Tibial artery (tissue), 4 donors: ENCODE measurements around the gene SPTBN4.
A peak's percentile ranks its signal among the peaks of the same experiment; 100 is the strongest.

ENCODE experiments used
- DNase-seq, 2 donors: peaks; one replicate each; pipeline ENCODE4 v3.0.0-alpha.2; 2019
- H3K27ac ChIP-seq, 2 donors: fragments of 200-600 bp; sonication (generic) in 1 of 2; 1 replicate in 1 of 2; 2 replicates in 1 of 2; pipeline ENCODE4 v1.5.1; 2018 to 2019; ENCODE audit warnings: mild to moderate bottlenecking in 1 of 2
- H3K27me3 ChIP-seq, 2 donors: fragments of 200-600 bp; sonication (generic) in 1 of 2; one replicate each; pipeline versions ENCODE4 v1.5.1 to v1.6.0; 2016 to 2019
- H3K36me3 ChIP-seq, 3 donors: fragments of 200-600 bp; sonication (generic) in 2 of 3; one replicate each; pipeline ENCODE4 v1.5.1; 2016 to 2019; ENCODE audit warnings: mild to moderate bottlenecking in 2 of 3
- H3K4me1 ChIP-seq, 4 donors: fragments of 200-600 bp; sonication (generic) in 2 of 4; 1 replicate in 3 of 4; 2 replicates in 1 of 4; pipeline ENCODE4 v1.5.1; 2016 to 2019
- H3K4me3 ChIP-seq, 2 donors: fragments of 200-600 bp; sonication (generic) in 1 of 2; 1 replicate in 1 of 2; 2 replicates in 1 of 2; pipeline ENCODE4 v1.5.1; 2018 to 2019; ENCODE audit warnings: mild to moderate bottlenecking in 2 of 2
- H3K9me3 ChIP-seq, 3 donors: fragments of 200-600 bp; sonication (generic) in 1 of 3; one replicate each; pipeline ENCODE4 v1.5.1; 2016 to 2019
- CTCF ChIP-seq, 2 experiments: fragments of 200-600 bp in 1 of 2; fragments of 450-650 bp in 1 of 2; IDR thresholded peaks; one replicate each; pipeline ENCODE4 v1.5.1; 2017 to 2019; ENCODE audit warnings: antibody characterized with exemption in 2 of 2, mild to moderate bottlenecking in 1 of 2, moderate library complexity in 1 of 2
- intact Hi-C: fragments of 100-400 bp; cut with DNase I; formaldehyde crosslinking; loops from one replicate; pipeline ENCODE4 v1.15.0; 2023; ENCODE audit warnings: low total_unique reads

SPTBN4 gene

GRCh38 chr19:40443131-40443999 lies 23.4 kb upstream of the SPTBN4 start:
- no peak for TF ChIP-seq CTCF (IDR thresholded peaks at IDR 0.05)
- peak; percentile 100 for DNase-seq
- no peaks in the 10 kb centered on the region for H3K9me3 ChIP-seq
- peaks cover 30 to 48% (median 35%) of the 10 kb centered on the region in 3 donors for H3K36me3 ChIP-seq
- H3K4me1 ChIP-seq, result peaks cover 0 to 33% (median 24%) of the 10 kb centered on the region in 4 donors
- H3K27me3 ChIP-seq, result no peaks in the 10 kb centered on the region
- peak overlapping the region; percentile 97 to 98 for H3K27ac ChIP-seq
- peak overlapping the region; percentile 94 to 95 for H3K4me3 ChIP-seq
- intact Hi-C loops, result loop anchor here (10.0 kb wide), 1 partner anchor 139 kb away; no protein-coding TSS in a partner anchor

- H3K4me3 ChIP-seq, result peak within 1 kb of the TSS; percentile 94 to 95
- peak; percentile 98 to 99 for DNase-seq
- H3K36me3 ChIP-seq, result peaks cover 38 to 57% (median 42%) of the 10 kb centered on the region in 3 donors
- H3K4me1 ChIP-seq, result peaks cover 0 to 33% (median 24%) of the 10 kb centered on the region in 4 donors
- no peaks in the 10 kb centered on the region for H3K9me3 ChIP-seq
- TF ChIP-seq CTCF (IDR thresholded peaks at IDR 0.05), result no peak
- peak within 1 kb of the TSS; percentile 97 to 98 for H3K27ac ChIP-seq
- H3K27me3 ChIP-seq, result no peaks in the 10 kb centered on the region
- intact Hi-C loops, result loop anchor here (10.0 kb wide), 1 partner anchor 139 kb away; no protein-coding TSS in a partner anchor
These were observed 22.6 kb upstream of the SPTBN4 start, which contains the start of gene SERTAD3 for GRCh38 chr19:40444000-40444824. Gene SERTAD3 (minus strand): TSS chr19:40444335. CDS start chr19:40442080, 2,255 bp downstream.

- TF ChIP-seq CTCF (IDR thresholded peaks at IDR 0.05), result peak in 1 of 2 experiments; percentile 12
- Histone ChIP-seq H3K27me3 (no peaks in the 10 kb centered on the region), H3K4me3 (peak overlapping the region; percentile 94 to 95), H3K9me3 (no peaks in the 10 kb centered on the region), H3K4me1 (peaks cover 0 to 33% (median 24%) of the 10 kb centered on the region in 4 donors), H3K27ac (peak overlapping the region; percentile 97 to 98), H3K36me3 (peaks cover 40 to 63% (median 47%) of the 10 kb centered on the region in 3 donors)
- DNase-seq, result no peak
- intact Hi-C loops, result loop anchor here (10.0 kb wide), 1 partner anchor 140 kb away; no protein-coding TSS in a partner anchor
These were observed 21.9 kb upstream of the SPTBN4 start for GRCh38 chr19:40444825-40445312.

- TF ChIP-seq CTCF (IDR thresholded peaks at IDR 0.05), result no peak
- Histone ChIP-seq H3K4me1 (peaks cover 0 to 25% (median 21%) of the 10 kb centered on the region in 4 donors), H3K27ac (no peak overlapping the region), H3K9me3 (no peaks in the 10 kb centered on the region), H3K27me3 (no peaks in the 10 kb centered on the region), H3K4me3 (no peak overlapping the region), H3K36me3 (peaks cover 32 to 62% (median 40%) of the 10 kb centered on the region in 3 donors)
- intact Hi-C loops, result loop anchor here (2.0 to 10.0 kb wide), 2 partner anchors 27 to 141 kb away; no protein-coding TSS in a partner anchor
- no peak for DNase-seq
These were observed 21.0 kb upstream of the SPTBN4 start for GRCh38 chr19:40445780-40446262.

- peaks cover 0 to 20% (median 17%) of the 10 kb centered on the region in 4 donors for H3K4me1 ChIP-seq
- peaks cover 27 to 62% (median 40%) of the 10 kb centered on the region in 3 donors for H3K36me3 ChIP-seq
- H3K27me3 ChIP-seq, result no peaks in the 10 kb centered on the region
- no peak for TF ChIP-seq CTCF (IDR thresholded peaks at IDR 0.05)
- intact Hi-C loops, result loop anchor here (2.0 to 10.0 kb wide), 2 partner anchors 28 to 142 kb away; no protein-coding TSS in a partner anchor
- no peak for DNase-seq
- no peaks in the 10 kb centered on the region for H3K9me3 ChIP-seq
- no peak overlapping the region for H3K27ac ChIP-seq
- no peak overlapping the region for H3K4me3 ChIP-seq
These were observed 20.5 kb upstream of the SPTBN4 start for GRCh38 chr19:40446263-40446784.
